Left lung (tissue), 10 donors: ENCODE results near the gene DRD3. TPM values are rescaled to one million over a fixed set of nuclear protein-coding genes. Genes with fewer than 3 reads are reported as not detected.

Source experiments
- ATAC-seq: fragments of 200-7000 bp; cut with Tn5 transposase; one replicate; pipeline ENCODE4 v1.9.1; 2020; ENCODE audit warnings: moderate library complexity
- DNase-seq, 4 donors: peaks; one replicate each; pipeline ENCODE4 v3.0.0-alpha.2; 2013 to 2020
- H3K27ac ChIP-seq, 2 donors: fragments of 200-600 bp; sonication (generic) in 1 of 2; one replicate each; pipeline versions ENCODE4 v1.5.0 to v1.8.0; 2020 to 2021
- H3K27me3 ChIP-seq, 2 donors: fragments of 200-600 bp; sonication (generic) in 1 of 2; one replicate each; pipeline versions ENCODE4 v1.5.0 to v1.8.0; 2020 to 2021
- H3K36me3 ChIP-seq, 2 donors: fragments of 200-600 bp; sonication (generic) in 1 of 2; one replicate each; pipeline versions ENCODE4 v1.5.0 to v1.8.0; 2020 to 2021
- H3K4me1 ChIP-seq, 2 donors: fragments of 200-600 bp; one replicate each; pipeline ENCODE4 v1.8.0; 2021
- H3K4me3 ChIP-seq, 2 donors: fragments of 200-600 bp; sonication (generic) in 1 of 2; one replicate each; pipeline versions ENCODE4 v1.5.0 to v1.8.0; 2020 to 2021; ENCODE audit warnings: mild to moderate bottlenecking in 1 of 2
- H3K9me3 ChIP-seq, 2 donors: fragments of 200-600 bp; sonication (generic) in 1 of 2; one replicate each; pipeline versions ENCODE4 v1.5.0 to v1.8.0; 2020 to 2021
- intact Hi-C, 2 donors: fragments of 100-400 bp; cut with DNase I; formaldehyde crosslinking; loops; one replicate each; pipeline versions ENCODE4 v1.11.2 to v1.14.2; 2022
- polyA plus RNA-seq, 6 donors: library from polyadenylated mRNA; unstranded; fragments of 120-200 nt; gene quantifications; one replicate each; pipeline ENCODE4 v1.2.1, GENCODE V29; 2013; ENCODE audit not compliant: insufficient read length in 6 of 6
- total RNA-seq, 2 donors: library from RNA; stranded (reverse); fragmentation: NEBNext Ultra II Directional; extraction: Animal tissue kit (Norgen Biotek cat#: 25700); gene quantifications; one replicate each; pipeline ENCODE4 v1.2.1, GENCODE V29; 2021
- TF ChIP-seq, protein P1 (sequence below), 2 donors: fragments of 200-600 bp; sonication (generic) in 1 of 2; IDR thresholded peaks; one replicate each; pipeline versions ENCODE4 v1.5.0 to v1.8.0; 2021; ENCODE audit warnings: antibody characterized with exemption in 2 of 2
- donor health status: DM: no; HTN: yes; CAD: no.
- donor health status: DM: no; HTN: no; CAD: no.

DRD3 gene
- total and polyA plus RNA-seq, 8 donors: not detected

DNA sequence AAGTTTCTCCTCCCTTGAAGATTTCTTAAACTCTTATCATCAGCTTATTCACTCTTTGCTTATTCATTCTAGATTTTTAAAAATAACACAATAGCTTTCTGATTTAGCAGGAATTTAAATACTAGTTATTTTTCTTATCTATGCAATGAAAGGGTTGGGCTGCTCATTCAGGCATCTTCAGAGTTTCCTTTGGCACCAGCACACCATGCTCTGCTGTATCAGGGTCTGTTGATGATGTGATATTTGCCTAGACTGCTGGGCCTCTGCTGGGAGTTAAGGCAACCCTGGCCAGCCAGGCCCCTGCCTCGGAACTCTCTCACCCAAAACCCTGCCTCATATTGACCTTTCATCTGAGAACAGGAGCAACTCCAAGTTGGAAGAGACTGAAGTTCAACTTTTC, 35.0 kb downstream of the DRD3 start:
- Histone ChIP-seq H3K4me3 (no peak overlapping the region), H3K36me3 (no peaks in the 10 kb centered on the region), H3K27me3 (no peaks in the 10 kb centered on the region), H3K9me3 (no peaks in the 10 kb centered on the region), H3K4me1 (no peaks in the 10 kb centered on the region), H3K27ac (peak overlapping the region in 1 of 2 donors; percentile 57)
- ATAC-seq (no peak), DNase-seq (no peak)
- TF ChIP-seq, protein P1, sequence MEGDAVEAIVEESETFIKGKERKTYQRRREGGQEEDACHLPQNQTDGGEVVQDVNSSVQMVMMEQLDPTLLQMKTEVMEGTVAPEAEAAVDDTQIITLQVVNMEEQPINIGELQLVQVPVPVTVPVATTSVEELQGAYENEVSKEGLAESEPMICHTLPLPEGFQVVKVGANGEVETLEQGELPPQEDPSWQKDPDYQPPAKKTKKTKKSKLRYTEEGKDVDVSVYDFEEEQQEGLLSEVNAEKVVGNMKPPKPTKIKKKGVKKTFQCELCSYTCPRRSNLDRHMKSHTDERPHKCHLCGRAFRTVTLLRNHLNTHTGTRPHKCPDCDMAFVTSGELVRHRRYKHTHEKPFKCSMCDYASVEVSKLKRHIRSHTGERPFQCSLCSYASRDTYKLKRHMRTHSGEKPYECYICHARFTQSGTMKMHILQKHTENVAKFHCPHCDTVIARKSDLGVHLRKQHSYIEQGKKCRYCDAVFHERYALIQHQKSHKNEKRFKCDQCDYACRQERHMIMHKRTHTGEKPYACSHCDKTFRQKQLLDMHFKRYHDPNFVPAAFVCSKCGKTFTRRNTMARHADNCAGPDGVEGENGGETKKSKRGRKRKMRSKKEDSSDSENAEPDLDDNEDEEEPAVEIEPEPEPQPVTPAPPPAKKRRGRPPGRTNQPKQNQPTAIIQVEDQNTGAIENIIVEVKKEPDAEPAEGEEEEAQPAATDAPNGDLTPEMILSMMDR (IDR thresholded peaks at IDR 0.05): no peak
- intact Hi-C loops: no loop called here

DNA sequence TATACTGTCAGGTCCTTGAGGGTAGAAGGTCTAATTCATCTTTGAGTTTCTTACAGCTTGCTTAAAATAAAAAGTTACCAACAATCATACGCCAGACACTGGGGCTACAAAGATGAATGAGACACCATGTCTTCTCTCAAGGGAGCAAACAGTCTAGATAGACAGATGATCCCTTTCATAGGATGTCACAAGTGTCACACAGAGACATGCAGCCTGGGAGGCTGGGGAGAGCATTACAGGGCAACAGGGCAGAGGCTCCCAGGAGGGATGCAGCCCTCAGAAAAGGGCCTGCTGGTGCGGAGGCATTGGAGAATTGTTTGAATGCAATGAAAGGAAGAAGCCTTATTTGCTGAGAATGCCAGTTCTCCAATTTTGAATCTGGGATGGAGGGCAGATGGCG, 39.0 kb downstream of the DRD3 start:
- Histone ChIP-seq H3K9me3 (peaks cover 0 to 2% of the 10 kb centered on the region in 2 donors), H3K4me3 (no peak overlapping the region), H3K27me3 (no peaks in the 10 kb centered on the region), H3K4me1 (no peaks in the 10 kb centered on the region), H3K36me3 (no peaks in the 10 kb centered on the region), H3K27ac (no peak overlapping the region)
- ATAC-seq (no peak), DNase-seq (no peak)
- intact Hi-C loops: no loop called here
- TF ChIP-seq, protein P1 (IDR thresholded peaks at IDR 0.05): no peak

DNA sequence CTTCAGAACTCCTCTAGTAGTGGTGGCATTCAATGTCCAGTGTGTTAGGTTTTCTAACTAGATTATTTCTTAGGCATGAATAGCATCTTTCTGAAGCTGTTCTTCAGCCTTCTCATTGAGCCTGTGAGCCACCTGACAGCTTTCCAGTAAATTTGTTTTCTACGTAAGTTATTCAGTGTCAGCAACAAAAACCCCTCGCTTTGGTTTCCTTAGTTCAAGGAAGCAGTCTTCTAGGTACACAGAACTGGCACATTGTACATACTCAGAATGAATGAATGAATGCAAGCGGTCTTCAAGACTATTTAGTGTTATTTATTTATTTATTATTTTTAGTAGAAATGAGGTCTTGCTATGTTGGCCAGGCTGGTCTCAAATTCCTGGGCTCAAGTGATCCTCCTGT, 44.9 kb downstream of the DRD3 start:
- DNase-seq: no peak
- intact Hi-C loops: no loop called here
- no peak overlapping the region for H3K27ac ChIP-seq

DNA sequence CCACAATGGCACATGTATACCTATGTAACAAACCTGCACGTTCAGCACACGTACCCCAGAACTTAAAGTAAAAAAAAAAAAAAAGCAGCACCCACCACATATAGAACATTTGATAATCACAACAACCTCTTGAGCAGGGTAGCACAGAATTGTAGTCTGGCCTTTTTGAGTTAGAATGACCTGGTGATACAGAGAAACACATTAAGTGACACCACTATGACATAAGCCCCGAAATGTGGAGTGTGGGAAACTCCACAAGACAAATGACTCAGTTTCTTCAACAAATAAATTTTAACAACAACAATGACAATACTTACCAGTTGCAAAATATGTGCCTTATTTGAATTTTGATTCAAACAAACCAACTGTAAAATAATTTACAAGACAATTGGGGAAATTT, 46.4 kb downstream of the DRD3 start:
- ATAC-seq: no peak
- intact Hi-C loops: no loop called here

More for the DNA sequence above, 44.9 kb downstream of the DRD3 start:
- Histone ChIP-seq H3K27me3 (no peaks in the 10 kb centered on the region), H3K4me1 (no peaks in the 10 kb centered on the region), H3K36me3 (no peaks in the 10 kb centered on the region), H3K9me3 (peaks cover 0 to 2% of the 10 kb centered on the region in 2 donors), H3K4me3 (no peak overlapping the region)
- TF ChIP-seq, protein P1 (IDR thresholded peaks at IDR 0.05): no peak
- ATAC-seq: no peak

DNA sequence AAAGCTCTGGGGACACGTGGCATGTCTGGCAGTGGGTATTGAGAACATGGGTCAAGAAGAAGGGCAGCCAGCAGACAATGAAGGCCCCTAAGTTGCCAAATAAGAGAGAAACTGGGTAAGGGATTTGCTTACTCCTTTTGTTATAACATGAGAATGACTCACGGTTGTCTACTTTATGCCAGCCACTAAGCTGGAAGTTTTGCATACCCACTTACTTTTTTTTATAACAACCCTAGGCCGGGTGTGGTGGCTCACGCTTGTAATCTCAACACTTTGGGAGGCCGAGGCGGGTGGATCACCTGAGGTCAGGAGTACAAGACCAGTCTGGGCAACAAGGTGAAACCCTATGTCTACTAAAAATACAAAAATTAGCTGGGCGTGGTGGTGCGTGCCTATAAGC, 50.0 kb downstream of the DRD3 start:
- H3K27me3 ChIP-seq: no peaks in the 10 kb centered on the region
- DNase-seq: no peak
- no peak overlapping the region for H3K4me3 ChIP-seq
- no peaks in the 10 kb centered on the region for H3K9me3 ChIP-seq
- no peak overlapping the region for H3K27ac ChIP-seq
- ATAC-seq: no peak
- H3K36me3 ChIP-seq: no peaks in the 10 kb centered on the region
- TF ChIP-seq, protein P1 (IDR thresholded peaks at IDR 0.05): no peak
- no peaks in the 10 kb centered on the region for H3K4me1 ChIP-seq
- intact Hi-C loops: no loop called here

More for the DNA sequence above, 46.4 kb downstream of the DRD3 start:
- no peaks in the 10 kb centered on the region for H3K36me3 ChIP-seq
- H3K27me3 ChIP-seq: no peaks in the 10 kb centered on the region
- no peak for DNase-seq
- no peaks in the 10 kb centered on the region for H3K9me3 ChIP-seq
- H3K27ac ChIP-seq: no peak overlapping the region
- TF ChIP-seq, protein P1 (IDR thresholded peaks at IDR 0.05): no peak
- H3K4me3 ChIP-seq: no peak overlapping the region
- no peaks in the 10 kb centered on the region for H3K4me1 ChIP-seq
